NCI-H1417 (cell line): Measurements from ENCODE around the gene MRPL58.
"Not testable (repeated sequence)": the region's sequence is repeated elsewhere in the genome, so short reads cannot be mapped to it uniquely, and the experiment has no call there.

Experiments used
- DNase-seq, 3 experiments: peaks; one replicate each; lab custom pipeline; 2025; lab: John Stamatoyannopoulos, UW

Gene MRPL58

DNA sequence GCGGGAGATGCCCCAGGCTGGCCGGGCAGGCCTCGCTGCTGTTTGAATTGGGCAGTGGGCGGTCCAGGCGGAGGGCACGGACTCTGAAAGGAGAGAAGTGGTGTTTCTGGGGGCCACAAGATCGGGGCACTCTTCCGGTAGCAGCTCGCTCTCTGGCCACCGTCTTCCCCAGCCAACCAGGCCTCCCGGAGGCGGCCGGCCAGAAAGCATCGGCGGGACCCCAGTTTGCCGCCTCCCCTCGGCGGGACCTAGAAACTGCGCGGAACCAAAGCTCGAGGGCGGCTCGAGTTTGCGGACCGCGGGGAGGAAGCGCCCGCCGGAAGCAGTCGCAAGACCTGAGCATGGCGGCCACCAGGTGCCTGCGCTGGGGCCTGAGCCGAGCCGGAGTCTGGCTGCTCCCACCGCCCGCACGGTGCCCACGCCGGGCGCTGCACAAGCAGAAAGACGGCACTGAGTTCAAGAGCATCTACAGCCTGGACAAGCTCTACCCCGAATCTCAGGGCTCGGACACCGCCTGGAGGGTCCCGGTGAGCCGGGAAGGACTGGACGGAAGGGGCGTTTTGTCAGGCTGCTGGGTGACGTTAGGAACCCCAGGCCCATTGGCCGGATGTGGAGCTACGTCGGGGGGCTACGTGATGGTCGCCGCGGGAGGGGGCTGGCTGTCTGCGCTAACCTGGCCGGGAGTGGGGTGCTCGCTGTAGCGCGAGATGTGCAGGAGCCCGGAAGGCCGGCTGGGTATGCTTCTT, at the start of gene MRPL58:
Gene MRPL58 (plus strand): TSS at position 325 of the 746 bp plus-strand sequence. CDS start 17 bp downstream, at position 342.
- DNase-seq: peak; percentile 77 to 88 (median 86)

DNA sequence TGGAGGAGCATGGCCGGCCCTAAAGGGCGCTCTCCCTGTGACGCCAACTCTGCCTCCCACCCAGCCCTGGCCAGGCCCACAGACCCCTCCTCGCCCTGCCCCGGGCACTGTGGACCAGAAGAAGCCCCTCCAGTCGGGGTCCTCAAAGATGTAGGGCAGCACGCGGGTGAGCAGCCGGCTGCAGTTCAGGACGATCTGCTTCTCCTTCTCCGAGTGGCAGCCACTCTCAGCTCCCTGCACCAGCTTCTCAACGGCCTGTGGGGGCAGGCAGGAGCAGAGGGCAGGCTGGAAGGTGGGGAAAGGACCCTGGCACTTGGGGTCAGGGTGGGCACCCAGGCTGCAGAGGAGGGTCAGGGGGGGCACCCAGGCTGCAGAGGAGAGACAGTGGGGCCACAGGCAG, 48.8 kb upstream of the MRPL58 start:
- DNase-seq: no peak

DNA sequence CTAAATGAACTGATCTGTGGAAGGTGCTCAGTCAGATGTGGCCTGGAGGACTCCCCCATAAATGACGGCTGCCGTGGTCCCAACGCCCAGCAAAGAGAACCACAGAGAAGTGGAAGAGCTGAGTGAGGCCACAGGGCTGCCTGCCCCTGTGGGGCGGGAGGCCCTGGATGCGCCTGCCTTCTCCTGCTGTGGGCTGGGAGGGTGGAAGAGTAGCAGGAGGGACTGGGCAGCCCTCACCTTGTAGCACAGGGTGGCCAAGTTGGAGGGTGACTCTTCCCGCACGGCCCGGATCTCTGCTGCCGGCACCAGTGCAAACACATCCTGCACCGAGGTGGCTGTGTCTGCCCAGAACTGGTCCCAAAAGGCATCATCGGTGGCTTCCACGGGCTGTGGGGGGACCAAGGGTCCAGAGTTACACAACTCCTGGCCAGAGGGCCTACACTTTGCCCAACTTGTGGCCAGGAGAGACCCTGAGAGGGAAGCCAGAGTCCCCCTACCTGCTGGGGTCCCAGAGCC, 48.2 kb upstream of the MRPL58 start:
- no peak for DNase-seq

DNA sequence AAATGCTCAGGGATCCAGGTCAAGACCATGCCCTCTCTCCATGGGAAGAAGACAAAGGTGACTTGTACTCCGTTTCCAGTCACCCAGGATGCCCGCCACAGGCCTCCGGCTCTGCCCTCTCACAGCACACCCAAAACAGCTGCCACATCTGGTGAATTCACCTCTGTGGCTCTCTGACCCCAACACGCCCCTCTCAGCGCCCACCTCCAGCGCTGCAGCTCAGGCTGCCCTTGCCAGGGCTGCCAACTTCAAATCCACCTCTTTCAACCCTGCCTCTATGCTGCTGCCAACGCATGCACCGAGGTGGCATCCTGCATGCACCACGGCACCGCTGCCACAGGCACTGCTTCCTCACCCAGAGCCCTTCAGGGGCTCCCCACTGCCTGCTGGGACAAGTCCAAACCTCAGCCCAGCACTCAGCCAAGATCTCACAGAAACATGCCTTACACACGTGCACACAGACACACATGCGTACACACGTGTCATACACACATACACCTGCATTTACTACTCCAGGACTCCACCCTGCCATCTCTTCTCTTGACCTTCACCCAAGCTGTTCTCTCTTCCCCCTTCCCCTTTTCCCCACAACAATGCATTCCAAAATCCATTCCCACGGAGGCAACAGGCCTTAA, 47.4 kb upstream of the MRPL58 start:
- DNase-seq: no peak

DNA sequence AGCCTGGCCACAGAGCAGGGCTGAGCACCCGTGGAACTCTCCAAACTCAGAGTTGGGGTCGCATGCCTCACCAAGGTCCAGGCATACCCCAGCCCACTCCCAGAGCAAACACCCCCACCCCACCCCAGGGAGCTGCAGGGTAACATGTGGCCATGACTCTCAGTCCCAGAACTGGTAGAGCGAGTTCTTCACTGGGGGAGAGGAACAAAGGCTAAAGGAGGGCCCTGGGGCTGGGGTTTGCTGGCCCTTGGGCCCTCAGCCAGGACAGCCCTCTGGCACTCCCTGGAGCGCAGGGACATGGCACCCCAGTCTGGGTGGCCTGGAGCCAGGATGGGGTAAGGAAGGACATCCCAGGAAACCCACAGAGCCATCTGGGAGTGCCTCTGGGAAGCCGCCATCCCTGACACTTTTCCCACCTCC, 44.1 kb upstream of the MRPL58 start:
- peak in 1 of 3 experiments; percentile 11 for DNase-seq

DNA sequence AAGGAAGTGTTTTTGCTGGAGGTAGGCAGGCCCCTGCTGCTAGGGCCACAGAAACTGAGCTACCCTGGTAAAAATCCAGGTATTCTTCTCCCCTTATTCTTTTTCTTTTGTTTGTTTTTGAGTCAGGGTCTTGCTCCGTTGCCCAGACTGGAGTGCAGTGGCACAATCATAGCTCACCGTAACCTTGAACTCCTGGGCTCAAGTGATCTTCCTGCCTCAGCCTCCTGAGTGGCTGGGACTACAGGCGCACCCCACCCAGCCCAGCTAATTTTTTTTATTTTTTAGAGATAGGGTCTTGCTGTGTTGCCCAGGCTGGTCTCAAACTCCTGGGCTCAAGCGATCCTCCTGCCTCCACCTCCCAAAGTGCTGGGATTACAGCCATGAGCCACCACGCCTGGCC, 43.0 kb upstream of the MRPL58 start:
- DNase-seq: not testable (repeated sequence)

DNA sequence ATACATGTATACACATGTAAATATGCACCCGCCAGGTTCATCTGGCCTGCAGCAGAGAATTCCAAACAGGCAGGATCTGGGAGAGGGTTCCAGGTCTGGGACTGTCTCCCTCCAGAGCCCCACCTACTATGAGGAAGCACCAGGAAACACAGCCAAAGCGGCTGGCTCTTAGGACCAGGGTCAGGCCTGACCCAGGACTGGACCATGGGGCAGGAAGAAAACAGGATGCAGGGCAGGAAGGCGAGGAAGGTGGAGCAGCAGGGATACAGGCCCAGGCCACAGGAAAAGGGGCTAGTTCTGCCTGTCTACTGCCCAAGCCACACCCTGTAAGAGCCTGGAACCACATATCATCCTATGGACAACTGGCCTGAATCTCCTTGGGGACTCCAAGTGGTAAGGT, 42.1 kb upstream of the MRPL58 start:
- DNase-seq: no peak

DNA sequence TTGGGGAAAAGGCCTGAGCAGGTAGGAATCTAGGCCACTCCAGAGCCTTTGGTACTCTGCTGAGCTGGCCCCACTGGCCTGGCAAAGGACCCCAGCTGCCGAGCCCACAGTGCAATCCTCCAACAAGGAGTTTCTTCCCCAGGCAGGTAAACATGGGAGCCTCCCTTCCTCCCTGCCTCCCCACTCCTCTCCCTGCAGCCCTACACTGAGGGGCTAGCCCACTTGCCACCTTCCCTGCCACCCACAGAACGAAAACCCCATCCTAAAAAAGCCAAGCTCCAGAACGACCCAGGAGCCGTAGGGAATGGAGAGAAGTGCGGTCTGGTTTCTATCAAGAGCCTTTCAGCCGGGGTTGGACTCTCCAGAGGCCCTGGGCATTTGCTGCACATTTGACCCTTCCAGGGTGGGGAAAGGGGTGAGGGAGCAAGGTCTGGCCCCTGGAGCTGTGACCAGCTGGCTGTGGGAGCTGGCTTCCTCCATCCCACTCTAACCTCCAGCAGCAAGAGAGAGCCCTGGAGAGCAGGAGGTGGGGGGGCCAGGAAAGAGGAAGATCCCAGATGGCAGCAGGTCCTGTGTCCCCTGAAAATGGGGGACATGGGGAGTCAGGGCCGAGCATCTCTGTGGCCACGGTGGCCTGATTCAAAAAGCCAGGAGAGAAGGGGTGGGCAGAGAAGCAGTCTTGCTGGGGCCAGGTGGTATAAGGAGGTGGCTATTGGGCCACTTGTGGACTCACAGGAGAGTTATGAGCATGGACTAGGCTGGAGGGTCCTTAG, 41.2 kb upstream of the MRPL58 start:
- no peak for DNase-seq

DNA sequence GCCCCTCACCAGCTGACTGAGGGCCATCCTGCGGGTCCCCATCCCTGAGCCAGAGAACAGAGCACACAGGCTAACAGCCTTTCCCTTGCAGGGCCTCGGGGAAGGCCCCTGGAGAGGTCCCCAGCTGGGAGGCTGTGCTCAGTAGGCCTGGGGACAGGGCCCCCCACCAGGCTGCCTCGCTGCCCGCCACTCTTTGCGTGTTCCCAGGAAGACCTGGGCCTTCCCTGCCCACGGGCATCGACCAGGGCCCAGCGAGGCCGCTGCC, 40.7 kb upstream of the MRPL58 start:
- no peak for DNase-seq

DNA sequence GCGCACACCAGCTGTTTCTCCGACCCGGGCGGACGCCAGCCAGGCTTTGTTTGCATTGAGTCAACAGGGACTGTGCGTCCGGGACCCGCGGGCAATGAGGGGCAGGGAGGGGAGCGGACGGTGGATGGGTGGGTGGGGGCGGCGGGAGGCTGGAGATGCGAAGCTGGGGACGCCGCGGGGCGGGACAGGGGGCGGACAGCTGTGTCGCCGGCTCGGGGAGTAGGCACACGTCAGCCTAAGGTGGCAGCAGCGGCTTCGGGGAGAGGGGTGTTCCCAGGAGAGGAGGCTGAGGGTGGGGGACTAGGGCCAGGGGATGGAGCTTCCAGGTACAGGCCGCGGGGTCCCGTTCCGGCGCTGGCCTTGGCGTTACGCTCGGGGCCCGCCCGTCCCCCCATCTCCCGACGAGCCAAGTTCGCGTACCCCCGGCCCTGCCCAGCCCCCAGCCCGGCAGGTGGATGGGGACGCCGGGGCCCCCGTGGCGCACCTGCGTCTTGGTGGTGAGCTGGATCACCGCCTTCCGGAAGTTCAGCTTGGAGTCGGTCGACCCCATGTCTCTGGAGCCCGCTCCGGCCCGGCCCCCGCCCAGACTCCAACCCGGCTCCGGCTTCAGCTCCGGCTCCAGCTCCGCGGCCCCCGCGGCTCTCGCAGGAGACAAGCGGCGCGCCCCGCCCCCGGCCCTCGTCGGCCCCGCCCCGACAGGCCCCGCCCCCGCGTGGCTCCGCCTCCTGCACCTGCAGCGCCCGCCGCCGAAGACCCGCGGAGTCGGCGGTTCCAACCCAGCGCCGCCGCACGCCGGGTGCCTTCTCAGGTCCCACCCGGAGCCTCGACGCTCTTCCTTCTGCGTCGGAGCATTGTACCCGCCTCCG, 40.1 kb upstream of the MRPL58 start, which contains the start of gene HID1:
Gene HID1 (minus strand): TSS at position 653 of the 866 bp plus-strand sequence. CDS start 103 bp downstream, at position 550.
- peak; percentile 80 to 87 (median 83) for DNase-seq

DNA sequence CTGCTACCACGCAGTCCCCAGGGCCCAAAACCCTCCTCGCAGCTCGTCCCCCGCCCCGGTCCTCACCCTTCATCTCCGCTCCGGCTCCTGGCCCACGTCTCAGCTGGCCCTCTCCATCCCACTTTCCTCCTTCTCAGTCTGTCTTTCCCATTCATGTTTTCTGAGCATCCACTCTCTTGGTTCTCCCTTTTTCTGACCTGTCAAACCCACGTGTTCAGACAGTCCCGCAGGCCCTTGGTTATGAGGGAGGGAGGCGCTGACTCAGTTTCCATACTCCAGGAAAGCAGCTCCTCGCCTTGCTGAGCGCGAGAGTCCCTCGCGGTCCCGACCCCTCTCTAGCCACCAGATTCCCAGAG, 39.5 kb upstream of the MRPL58 start:
- no peak for DNase-seq

DNA sequence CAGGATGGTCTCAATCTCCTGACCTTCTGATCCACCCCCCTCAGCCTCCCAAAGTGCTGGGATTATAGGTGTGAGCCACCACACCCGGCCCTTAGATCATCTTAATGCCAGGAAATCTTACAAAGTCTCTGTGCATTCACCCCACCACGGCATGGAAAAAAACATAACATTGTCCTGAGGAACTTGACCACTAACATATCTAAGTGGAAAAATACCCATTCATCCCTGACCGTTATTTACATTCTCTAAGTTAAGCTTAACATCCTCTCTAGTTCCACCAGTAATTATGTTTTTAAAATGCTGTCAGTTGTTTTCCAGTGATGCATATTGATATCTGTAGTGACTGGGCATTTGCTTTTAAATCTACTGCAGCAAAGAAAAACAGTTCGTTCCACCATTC, 36.5 kb upstream of the MRPL58 start:
- DNase-seq: no peak

DNA sequence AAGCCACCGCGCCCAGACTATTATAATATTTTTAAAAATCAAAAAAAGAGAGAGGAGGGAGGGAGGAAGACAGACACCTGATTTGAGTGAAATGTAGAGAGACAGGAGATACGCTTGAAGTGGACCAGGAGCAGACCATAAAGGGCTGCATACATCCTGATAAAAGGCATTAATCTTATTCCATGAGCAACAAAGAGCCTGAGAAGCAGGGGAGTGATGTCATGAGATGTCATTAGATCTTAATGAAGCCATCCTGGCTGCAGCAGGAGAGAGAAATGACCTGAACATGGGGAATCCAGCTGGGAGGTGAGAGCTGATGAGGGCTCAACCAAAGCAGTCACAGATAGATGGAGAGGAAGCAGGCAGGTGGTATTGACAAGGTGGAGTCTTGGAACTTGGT, 34.7 kb upstream of the MRPL58 start:
- no peak for DNase-seq

DNA sequence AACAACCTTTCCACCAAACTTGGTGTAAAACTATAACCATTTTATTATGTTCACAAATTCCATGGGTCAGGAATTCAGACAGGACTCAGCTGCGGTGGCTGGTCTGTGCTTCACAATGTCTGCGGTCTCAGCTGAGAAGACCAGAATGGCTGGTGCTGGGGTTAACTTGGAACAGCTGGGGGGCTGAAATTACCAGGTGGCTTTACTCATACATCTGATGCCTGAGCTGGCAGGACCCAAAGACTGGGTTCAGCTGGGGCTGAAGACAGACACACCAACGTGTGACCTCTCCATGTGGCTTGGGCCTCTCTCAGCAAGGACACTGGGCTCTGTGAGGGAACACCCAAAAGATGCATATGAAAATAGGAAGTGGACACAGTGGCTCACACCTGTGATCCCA, 34.2 kb upstream of the MRPL58 start:
- no peak for DNase-seq

DNA sequence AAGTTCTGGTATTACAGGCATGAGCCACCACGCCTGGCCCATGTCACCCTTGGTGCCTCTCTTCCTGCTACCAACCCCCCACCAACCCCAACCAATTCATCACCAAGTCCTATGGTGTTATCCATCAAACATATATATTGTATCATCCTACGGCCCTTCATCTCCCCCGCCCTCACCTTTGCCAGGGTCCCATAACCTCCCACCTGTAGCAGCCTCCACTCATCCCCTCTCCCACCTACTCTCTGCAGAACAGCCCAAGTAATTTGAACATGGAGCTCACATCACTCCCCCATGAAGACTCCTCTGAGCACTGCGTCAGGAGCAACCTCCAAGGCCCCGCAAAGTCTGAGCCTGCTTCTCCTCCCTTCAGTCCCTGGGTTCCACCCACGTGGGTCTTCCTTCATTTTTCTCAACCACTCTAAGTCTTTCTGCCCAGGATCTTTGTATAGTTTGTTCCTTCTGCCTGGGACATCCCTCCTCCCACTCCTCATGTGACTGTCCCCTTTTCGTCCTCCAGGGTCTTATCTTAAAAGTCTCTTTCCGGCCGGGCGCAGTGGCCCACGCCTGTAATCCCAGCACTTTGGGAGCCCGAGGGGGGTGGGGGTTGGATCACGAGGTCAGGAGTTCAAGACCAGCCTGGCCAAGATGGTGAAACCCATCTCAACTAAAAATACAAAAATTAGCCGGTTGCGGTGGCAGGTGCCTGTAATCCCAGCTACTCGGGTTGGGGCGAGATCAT, 32.9 kb upstream of the MRPL58 start:
- DNase-seq: no peak

DNA sequence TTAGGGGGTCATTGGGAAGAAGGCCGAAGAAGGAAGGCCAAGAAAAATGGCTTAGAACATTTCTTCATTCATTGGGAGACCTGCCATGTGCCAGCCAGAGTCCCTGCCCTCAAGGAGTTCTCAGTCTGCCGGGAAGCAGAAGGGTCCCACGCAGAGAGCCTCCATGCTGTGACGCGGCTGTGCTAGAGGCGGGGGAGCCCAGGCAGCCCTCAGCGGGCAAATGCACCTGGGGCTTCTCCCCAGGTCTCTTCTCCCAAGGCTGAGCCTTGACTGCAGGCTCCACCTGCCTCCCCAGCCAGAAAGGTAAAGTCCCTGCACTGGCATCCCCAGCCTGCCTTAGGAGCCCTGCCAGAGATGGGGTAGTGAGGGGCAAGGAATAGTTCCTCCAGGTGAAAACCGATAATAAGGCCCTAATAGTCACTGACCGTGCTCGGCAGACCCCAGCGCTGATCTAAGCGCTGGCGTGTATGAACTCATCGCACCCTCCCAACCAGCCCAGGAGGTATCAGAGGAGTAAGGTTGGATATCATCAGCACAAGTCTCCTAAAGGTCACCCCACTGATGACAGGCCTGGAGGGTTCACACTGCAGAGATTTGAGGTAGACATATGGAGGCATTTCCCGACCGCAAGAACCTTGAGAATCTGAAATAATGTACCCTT, 31.0 kb upstream of the MRPL58 start:
- no peak for DNase-seq

DNA sequence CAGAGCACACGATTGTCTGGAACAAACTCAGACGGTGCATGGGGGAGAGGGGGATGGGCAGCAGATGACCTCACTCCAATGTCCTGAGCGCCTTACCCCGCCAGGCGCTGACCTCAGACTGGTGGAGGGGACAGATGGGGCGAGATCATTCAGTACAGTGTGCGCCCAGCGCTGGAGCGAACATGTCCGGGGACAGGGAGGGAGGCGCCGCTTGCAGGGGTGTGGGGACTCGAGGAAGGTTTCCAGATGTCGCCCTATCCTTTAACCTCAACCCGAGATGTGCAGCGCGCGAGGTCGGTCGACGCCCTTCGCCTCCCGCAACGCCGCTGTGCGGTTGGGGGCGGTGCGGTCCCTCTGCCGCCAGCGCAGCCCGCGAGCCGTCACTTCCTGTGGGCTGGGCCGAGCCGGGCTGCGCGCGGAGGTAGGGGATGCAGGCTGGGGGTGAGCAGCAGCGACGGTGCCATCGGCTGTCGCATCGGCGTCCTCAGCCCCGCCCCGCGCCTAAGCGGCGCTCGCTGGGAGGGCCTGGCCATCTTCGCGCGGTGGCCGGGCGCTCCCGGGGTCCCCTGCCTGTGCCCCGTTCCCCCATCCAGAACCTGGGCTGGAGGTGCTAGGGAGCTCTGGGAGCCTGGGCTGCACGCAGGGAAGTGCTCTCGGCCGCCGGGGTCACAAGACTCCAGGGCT, 30.3 kb upstream of the MRPL58 start:
- DNase-seq: peak; percentile 79 to 89 (median 88)

DNA sequence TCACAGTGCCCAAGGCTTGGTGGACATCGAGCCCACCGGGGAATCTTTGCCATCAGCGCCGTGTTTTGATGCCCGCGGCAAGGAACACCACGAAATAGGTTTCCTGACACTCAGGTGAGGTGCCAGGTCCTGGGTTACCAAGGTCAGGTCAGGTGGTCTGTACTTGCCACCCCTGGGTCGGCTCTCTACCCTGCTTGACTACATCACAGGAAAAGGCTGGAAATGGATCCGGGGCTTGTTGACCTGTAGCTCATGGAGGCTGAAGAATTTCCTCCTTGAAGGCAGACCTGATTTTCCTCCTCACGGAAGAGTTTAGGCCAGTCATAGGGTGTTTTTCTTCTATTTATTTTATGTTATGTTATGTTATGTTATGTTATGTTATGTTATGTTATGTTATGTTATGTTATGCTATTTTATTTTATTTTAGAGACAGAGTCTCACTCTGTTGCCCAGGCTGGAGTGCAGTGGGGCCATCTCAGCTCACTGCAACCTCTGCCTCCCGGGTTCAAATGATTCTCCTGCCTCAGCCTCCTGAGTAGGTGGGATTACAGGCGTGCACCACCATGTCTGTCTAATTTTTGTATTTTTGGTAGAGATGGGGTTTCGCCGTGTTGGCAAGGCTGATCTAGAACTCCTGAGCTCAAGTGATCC, 29.7 kb upstream of the MRPL58 start:
- DNase-seq: peak in 1 of 3 experiments; percentile 77

DNA sequence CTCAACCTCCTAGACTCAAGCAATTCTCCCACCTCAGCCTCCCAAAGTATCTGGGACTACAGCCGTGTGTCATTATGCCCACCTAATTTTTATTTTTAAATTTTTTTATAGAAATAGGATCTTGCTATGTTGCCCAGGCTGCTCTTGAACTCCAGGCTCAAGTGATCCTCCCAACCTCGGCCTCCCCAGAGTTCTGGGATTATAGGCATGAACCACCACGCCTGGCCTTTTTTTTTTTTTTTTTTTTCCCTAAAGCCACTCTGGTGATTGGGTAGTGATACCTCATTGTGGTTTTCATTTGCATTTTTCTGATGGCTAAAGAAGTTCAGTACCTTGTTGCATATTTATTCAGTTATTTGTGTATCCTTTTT, 26.3 kb upstream of the MRPL58 start:
- no peak for DNase-seq
